K562 (cell line): ENCODE data around the gene AACS. TPM values are rescaled to one million over a fixed set of nuclear protein-coding genes. Genes with fewer than 3 reads are reported as not detected.

Experiments
- ATAC-seq: fragments of 200-7000 bp; cut with Tn5 transposase; 3 replicates; pipeline ENCODE4 v1.9.1; 2020; ENCODE audit warnings: moderate library complexity
- BruUV-seq: library from RNA; stranded (reverse); fragments of 400-500 nt; replicated peaks from 2 replicates; lab custom pipeline; 2021; lab: Mats Ljungman, UMichigan
- CTCF ChIA-PET: fragments of 300-600 bp; formaldehyde crosslinking; extraction: SDS; loops from one replicate; lab custom pipeline; 2021; ENCODE audit warnings: low intra/inter-chr PET ratio; lab: Yijun Ruan, JAX
- POLR2A ChIA-PET: fragments of 300-600, 350-650 bp; sonication (Branson Sonifier 250); formaldehyde crosslinking; extraction: SDS; loops from one replicate; lab custom pipeline; 2021; ENCODE audit warnings: antibody characterized with exemption, inconsistent platforms; lab: Yijun Ruan, JAX
- DNase-seq, 4 experiments: peaks; one replicate each; pipeline versions ENCODE4 v3.0.0 to v3.0.0-alpha.2; 2011 to 2018; ENCODE audit warnings: low spot score in 3 of 4, mixed read lengths in 3 of 4; ENCODE audit errors: extremely low read depth in 1 of 4
- FAIRE-seq: peaks from 2 replicates; lab custom pipeline; 2011; peaks lifted over from hg19 to GRCh38; lab: Jason Lieb, UNC
- H2AFZ ChIP-seq: 2 replicates; pipeline ENCODE4 v1.6.0; 2011; ENCODE audit warnings: low read depth, low read length, control low read depth, inconsistent platforms
- H3K27ac ChIP-seq: fragments of 200-600 bp; 3 replicates; pipeline ENCODE4 v1.8.0; 2011; ENCODE audit warnings: low read depth, mild to moderate bottlenecking, control low read depth, inconsistent platforms, low read length, moderate library complexity, mixed read lengths; ENCODE audit errors: extremely low read depth
- H3K27me3 ChIP-seq, 2 experiments: fragments of 300-600 bp in 1 of 2; 2 replicates in 1 of 2; 3 replicates in 1 of 2; pipeline versions ENCODE4 v1.6.0 to v1.8.0; 2011; ENCODE audit warnings: inconsistent platforms in 2 of 2, low read length in 2 of 2, mild to moderate bottlenecking in 1 of 2, mixed read lengths in 1 of 2, moderate library complexity in 1 of 2; ENCODE audit not compliant: control insufficient read depth in 2 of 2, insufficient read depth in 2 of 2
- H3K36me3 ChIP-seq: fragments of 300-600 bp; 3 replicates; pipeline ENCODE4 v1.8.0; 2011; ENCODE audit warnings: mild to moderate bottlenecking, low read length, inconsistent platforms; ENCODE audit not compliant: control insufficient read depth, insufficient read depth
- H3K4me1 ChIP-seq, 2 experiments: fragments of 200-600 bp in 1 of 2; replicated peaks in 1 of 2; 2 replicates in 1 of 2; 3 replicates in 1 of 2; pipeline versions ENCODE4 v1.5.1 to v1.8.0; 2011; ENCODE audit warnings: inconsistent platforms in 2 of 2, low read length in 2 of 2, mild to moderate bottlenecking in 1 of 2, mixed read lengths in 1 of 2, moderate library complexity in 1 of 2; ENCODE audit not compliant: control insufficient read depth in 2 of 2, insufficient read depth in 2 of 2
- H3K4me2 ChIP-seq: 2 replicates; pipeline ENCODE4 v1.6.1; 2011; ENCODE audit warnings: low read length, control low read depth, inconsistent platforms, mixed read lengths; ENCODE audit not compliant: insufficient read depth
- H3K4me3 ChIP-seq: fragments of 200-600 bp; sonication (generic), shearing (Covaris generic); 2 replicates; pipeline ENCODE4 v1.5.1; 2016; ENCODE audit warnings: control low read depth, inconsistent platforms
- H3K79me2 ChIP-seq: fragments of 200-600 bp; 3 replicates; pipeline ENCODE4 v1.8.0; 2011; ENCODE audit warnings: low read length, inconsistent platforms; ENCODE audit not compliant: control insufficient read depth, insufficient read depth
- H3K9ac ChIP-seq, 2 experiments: 2 replicates each; pipeline versions ENCODE4 v1.6.0 to v1.6.1; 2011; ENCODE audit warnings: low read depth in 2 of 2, low read length in 2 of 2, control low read depth in 1 of 2, inconsistent platforms in 1 of 2, mild to moderate bottlenecking in 1 of 2, mixed read lengths in 1 of 2; ENCODE audit not compliant: insufficient read depth in 1 of 2
- H3K9me1 ChIP-seq: one replicate; pipeline ENCODE4 v1.6.0; 2011; ENCODE audit warnings: inconsistent platforms, mild to moderate bottlenecking, low read length, moderate library complexity; ENCODE audit not compliant: control insufficient read depth, insufficient read depth
- H3K9me3 ChIP-seq: replicated peaks from 2 replicates; pipeline ENCODE4 v1.5.1; 2011; ENCODE audit warnings: low read depth, low read length, inconsistent platforms; ENCODE audit not compliant: control insufficient read depth, insufficient read depth
- H4K20me1 ChIP-seq: replicated peaks from 2 replicates; pipeline ENCODE4 v1.6.1; 2011; ENCODE audit warnings: low read length, inconsistent platforms, mixed read lengths; ENCODE audit not compliant: control insufficient read depth, insufficient read depth
- TCF15 ChIP-seq: fragments of 250-450 bp; sonication (Bioruptor Pico); IDR thresholded peaks from 2 replicates; pipeline ENCODE4 v1.8.0; 2022; ENCODE audit warnings: moderate library complexity, mild to moderate bottlenecking, inconsistent platforms
- ZBTB43 ChIP-seq: sonication (generic); formaldehyde crosslinking; IDR thresholded peaks from 2 replicates; pipeline ENCODE4 v1.8.0; 2023; ENCODE audit warnings: mild to moderate bottlenecking, missing genetic modification reagents
- WGBS: fragments of 100-300 bp; shearing (Covaris generic); methylation state at CpG from one replicate; pipeline ENCODE4 v1.1.6; 2016; ENCODE audit warnings: low coverage, mixed read lengths; ENCODE audit not compliant: insufficient coverage; ENCODE audit errors: missing lambda C conversion rate; 5-methylcytosine and 5-hydroxymethylcytosine counted together
- in situ Hi-C: fragments of 300-500 bp; cut with MboI; formaldehyde crosslinking; loops from 4 replicates; pipeline ENCODE4 v1.15.0; 2018; ENCODE audit warnings: inconsistent platforms, mixed read lengths
- intact Hi-C: fragments of 100-400 bp; cut with micrococcal nuclease; formaldehyde crosslinking; loops from 2 replicates; pipeline ENCODE4 v1.14.2; 2022
- polyA plus RNA-seq, 8 experiments: library from polyadenylated mRNA; depleted of rRNA in 4 of 8; stranded (reverse) in 5 of 8; unstranded in 3 of 8; fragments of >200 nt; fragmentation: Nextera tagmentation in 2 of 8; fragmentation: Illumina TruSeq in 1 of 8; extraction: Ambion mirVana in 2 of 8; extraction: Trizol in 1 of 8; gene quantifications; 2 replicates each; pipeline versions ENCODE4 v1.2.1 to v1.2.3, GENCODE V29; 2011 to 2014; ENCODE audit warnings: inconsistent platforms in 1 of 8, missing spikeins in 1 of 8
- total RNA-seq, 7 experiments: library from RNA; depleted of rRNA in 6 of 7; stranded (reverse); fragments of >200 nt in 6 of 7; fragmentation: Illumina TruSeq in 2 of 7; extraction: Trizol in 2 of 7; gene quantifications; 2 replicates each; pipeline versions ENCODE4 v1.2.1 to v1.2.3, GENCODE V29; 2011 to 2021; ENCODE audit warnings: low replicate concordance in 1 of 7

AACS gene
- total and polyA plus RNA-seq, 9 of the 15 experiments (the other 6 are each of a cell fraction or from before 2014, with no cell fraction given), result 2.4 to 13.0 (median 6.0) TPM

- intact Hi-C loops (no loop called here), in situ Hi-C loops (no loop called here)
- TF ChIP-seq ZBTB43 (CRISPR knock-in tag), result no peak
- H3K36me3 ChIP-seq, result no peaks in the 10 kb centered on the region
- 0 out of 2 replicates have a peak, but pooled peaks cover 1% of the 10 kb centered on the region for H3K9me3 ChIP-seq
- DNase-seq (no peak), ATAC-seq (no peak; the same call in 1 of the 3 replicates), FAIRE-seq (no peak)
- peaks cover 0 to 12% of the 10 kb centered on the region in 2 experiments; a peak in 3 of 5 replicates for H3K27me3 ChIP-seq
- H4K20me1 ChIP-seq, result no peaks in the 10 kb centered on the region
- H3K9ac ChIP-seq, result peak overlapping the region in 1 of 2 experiments; percentile 6; a peak in 1 of 4 replicates
- no peak overlapping the region for H3K4me3 ChIP-seq
- no peaks in the 10 kb centered on the region for H3K79me2 ChIP-seq
- no TSS peak for BruUV-seq
- ChIA-PET CTCF (no interaction called here), POLR2A (interaction anchor here (1.1 kb wide), 1 partner anchor 142 kb away, joined by 4 read pairs; the partner anchor contains the start of gene UBC)
- peaks cover 4 to 6% of the 10 kb centered on the region in 2 experiments; a peak in 2 of 5 replicates for H3K4me1 ChIP-seq
- H3K4me2 ChIP-seq, result peak overlapping the region; percentile 9; the same call in 1 of the 2 replicates
- peak overlapping the region; percentile 36 for H2AFZ ChIP-seq
- H3K27ac ChIP-seq, result no peak overlapping the region
- 21% methylated on average over 8 of the region's 14 CpGs for WGBS
- H3K9me1 ChIP-seq, result no peaks in the 10 kb centered on the region
Observed at GRCh38 chr12:125056306-125056705, 8.9 kb upstream of the AACS start.

- FAIRE-seq (no peak), ATAC-seq (no peak; the same call in 2 of the 3 replicates), DNase-seq (no peak)
- ChIA-PET CTCF (no interaction called here), POLR2A (interaction anchor here (0.6 to 0.9 kb wide), 4 partner anchors 12 to 246 kb away, joined by 3 to 4 read pairs (median 3); no protein-coding TSS in a partner anchor)
- no TSS peak for BruUV-seq
- Histone ChIP-seq H3K27me3 (peaks cover 0 to 12% of the 10 kb centered on the region in 2 experiments; a peak in 3 of 5 replicates), H4K20me1 (no peaks in the 10 kb centered on the region), H3K79me2 (no peaks in the 10 kb centered on the region), H3K9ac (no peak overlapping the region), H3K36me3 (no peaks in the 10 kb centered on the region), H3K4me3 (no peak overlapping the region), H3K27ac (no peak overlapping the region), H3K9me1 (no peaks in the 10 kb centered on the region), H3K9me3 (0 out of 2 replicates have a peak, but pooled peaks cover 3% of the 10 kb centered on the region), H2AFZ (no peak overlapping the region), H3K4me2 (no peak overlapping the region), H3K4me1 (peaks cover 4 to 6% of the 10 kb centered on the region in 2 experiments; a peak in 2 of 5 replicates)
- WGBS, result 33% methylated on average over 5 of the region's 5 CpGs
- in situ Hi-C loops (no loop called here), intact Hi-C loops (no loop called here)
- no peak for TF ChIP-seq TCF15 (CRISPR knock-in tag)
Observed at GRCh38 chr12:125057708-125058107, 7.5 kb upstream of the AACS start.
